Stimulated activated naive CD4-positive, alpha-beta T cell (primary cell): ENCODE data around the gene RNU7-1.
"Not testable (repeated sequence)": the region's sequence is repeated elsewhere in the genome, so short reads cannot be mapped to it uniquely, and the experiment has no call there.

Experiments
- DNase-seq, 6 experiments: peaks; one replicate each; lab custom pipeline; 2025; lab: John Stamatoyannopoulos, UW

RNU7-1 gene

DNA sequence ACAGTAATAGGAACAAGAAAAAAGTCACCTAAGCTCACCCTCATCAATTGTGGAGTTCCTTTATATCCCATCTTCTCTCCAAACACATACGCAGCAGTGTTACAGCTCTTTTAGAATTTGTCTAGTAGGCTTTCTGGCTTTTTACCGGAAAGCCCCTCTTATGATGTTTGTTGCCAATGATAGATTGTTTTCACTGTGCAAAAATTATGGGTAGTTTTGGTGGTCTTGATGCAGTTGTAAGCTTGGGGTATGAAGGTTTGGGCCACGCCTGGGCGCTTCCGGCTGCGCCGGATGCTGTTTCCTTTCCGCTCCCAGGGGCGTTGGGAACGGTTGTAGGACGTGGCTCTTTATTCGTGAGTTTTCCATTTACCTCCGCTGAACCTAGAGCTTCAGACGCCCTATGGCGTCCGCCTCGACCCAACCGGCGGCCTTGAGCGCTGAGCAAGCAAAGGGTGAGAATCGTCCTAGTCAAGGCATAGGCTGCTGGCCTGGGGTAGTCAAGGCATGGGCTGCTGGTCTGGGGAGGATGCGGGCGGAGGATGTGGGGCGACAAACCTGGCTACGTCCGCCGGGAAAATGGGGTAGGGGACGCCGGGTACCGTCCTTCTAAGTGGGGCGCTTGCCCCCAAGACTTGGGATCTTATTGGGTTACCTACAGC, at the start of gene RNU7-1, which contains the start of gene C12orf57:
Gene RNU7-1, plus strand, starts transcription at position 95 of the 659 bp plus-strand sequence.
Gene C12orf57, plus strand, starts transcription at position 301 of the 659 bp plus-strand sequence. Its CDS starts 100 bp downstream, at position 401.
- DNase-seq: peak; percentile 67 to 93 (median 82)

DNA sequence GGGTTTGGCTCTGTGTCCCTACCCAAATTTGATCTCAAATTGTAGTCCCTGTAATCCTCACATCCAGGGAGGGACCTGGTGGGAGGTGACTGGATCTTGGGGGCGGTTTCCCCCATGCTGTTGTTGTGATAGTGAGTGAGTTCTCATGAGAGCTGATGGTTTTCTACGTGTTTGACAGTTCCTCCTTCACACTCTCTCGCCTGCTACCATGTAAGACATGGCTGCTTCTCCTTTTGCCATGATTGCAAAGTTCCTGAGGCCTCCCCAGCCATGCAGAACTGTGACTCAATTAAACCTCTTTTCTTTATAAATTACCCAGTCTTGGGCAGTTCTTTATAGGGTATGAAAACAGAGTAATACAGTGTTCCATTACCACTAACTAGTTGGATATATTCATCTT, 49.3 kb upstream of the RNU7-1 start:
- no peak for DNase-seq

DNA sequence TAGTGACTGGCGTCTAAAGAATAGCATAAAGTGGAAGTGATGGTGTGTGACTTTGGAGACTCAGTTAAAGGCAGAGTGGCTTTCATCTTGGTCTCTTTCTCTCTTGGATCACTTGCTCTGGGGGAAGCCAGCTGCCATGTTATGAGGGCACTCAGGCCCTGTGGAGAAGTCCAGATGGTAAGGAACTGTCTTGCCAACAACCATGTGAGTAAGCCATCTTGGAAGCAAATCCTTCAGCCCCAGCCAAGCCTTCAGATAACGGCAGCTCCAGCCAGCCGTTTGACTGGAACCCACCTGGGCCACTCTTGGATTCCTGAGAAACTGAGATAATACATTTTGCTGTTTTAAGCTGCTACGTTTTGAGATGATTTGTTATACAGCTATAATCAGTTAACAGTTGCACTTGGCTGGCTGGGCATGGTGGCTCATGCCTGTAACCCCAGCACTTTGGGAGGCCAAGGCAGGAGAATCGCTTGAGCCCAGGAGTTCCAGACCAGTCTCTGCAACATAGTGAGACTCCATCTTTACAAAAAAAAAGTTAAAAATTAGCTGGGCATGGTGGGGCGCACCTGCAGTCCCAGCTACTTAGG, 46.7 kb upstream of the RNU7-1 start:
- DNase-seq: no peak

DNA sequence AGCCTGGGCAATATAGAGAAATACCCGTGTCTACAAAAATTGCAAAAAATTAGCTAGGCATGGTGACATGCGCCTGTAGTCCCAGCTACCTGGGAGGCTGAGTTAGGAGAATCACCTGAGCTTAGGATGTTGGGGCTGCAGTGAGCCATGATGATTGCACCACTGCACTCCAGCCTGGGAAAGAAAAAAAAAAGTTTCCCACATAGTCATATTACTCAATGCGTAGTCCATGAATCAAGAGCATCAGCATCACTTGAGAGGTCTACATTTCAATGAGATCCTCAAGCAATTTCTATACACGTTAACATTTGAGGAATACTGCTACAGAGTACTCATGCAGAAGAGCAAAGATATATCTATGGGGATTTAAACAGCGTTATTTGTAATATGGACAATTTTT, 44.2 kb upstream of the RNU7-1 start:
- DNase-seq: no peak

DNA sequence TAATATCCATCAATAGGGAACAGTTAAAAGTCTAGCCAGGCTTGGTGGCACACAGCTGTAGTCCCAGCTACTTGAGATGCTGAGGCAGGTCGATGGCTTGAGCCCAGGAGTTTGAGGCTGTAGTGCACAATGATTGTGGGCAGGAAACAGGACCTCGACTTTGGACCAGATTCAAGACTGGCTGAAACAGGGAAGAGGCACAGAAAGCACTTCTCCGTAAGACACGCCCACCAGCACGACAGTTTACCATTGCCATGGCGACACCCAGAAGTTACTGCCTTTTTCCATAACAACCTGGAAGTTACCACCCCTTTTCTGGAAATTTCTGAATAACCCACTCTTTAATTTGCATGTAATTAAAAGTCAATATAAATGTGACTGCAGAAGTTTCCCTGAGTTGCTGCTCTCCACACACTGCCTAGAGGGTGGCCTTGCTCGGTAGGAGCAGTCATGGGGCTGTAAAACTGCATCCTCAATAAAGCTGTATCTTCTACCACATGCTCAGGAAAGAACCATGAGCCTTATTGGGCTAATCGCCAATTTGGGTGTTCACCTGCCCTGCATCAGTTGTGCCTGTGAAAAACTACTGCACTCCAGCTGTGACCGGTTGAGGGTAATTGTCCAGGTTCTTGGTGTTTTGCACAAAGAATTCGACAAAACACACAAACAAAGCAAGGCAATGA, 43.6 kb upstream of the RNU7-1 start:
- no peak for DNase-seq

DNA sequence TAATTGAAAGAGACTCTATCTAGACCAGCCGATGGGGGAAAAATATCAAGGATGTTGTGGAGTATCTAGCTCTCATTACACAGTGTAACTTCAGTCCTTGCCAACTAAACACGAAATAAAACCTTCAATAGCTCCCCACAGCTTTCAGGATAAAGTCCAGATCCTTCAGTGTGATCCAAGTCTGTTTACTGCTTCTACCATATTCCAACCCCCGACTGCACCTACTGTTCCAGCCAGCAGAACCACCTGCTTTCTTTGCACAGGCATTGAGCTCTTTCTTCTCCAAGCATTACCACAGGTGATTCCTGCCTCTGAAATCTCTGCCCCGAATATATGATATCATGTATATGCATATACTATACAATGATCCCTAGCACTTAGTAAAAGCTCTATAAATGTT, 41.2 kb upstream of the RNU7-1 start:
- no peak for DNase-seq

DNA sequence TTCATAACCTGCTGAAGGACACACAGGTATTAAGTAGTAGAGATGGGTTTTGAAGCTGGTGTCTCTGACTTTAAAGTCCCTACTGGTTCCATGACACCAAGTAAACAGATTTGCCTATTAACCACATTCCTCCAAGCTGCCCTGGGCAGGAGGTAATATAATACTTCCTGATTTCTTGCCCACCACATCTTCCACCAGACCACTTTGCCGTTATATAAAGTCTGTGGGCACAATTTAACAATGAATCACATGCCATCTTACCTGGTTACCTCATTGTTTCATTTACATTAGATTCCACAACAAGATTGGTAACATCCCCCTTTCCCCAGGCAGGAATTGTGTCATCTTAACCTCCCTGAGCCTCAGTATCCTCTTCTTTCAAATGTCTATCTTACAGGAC, 39.9 kb upstream of the RNU7-1 start:
- DNase-seq: no peak

DNA sequence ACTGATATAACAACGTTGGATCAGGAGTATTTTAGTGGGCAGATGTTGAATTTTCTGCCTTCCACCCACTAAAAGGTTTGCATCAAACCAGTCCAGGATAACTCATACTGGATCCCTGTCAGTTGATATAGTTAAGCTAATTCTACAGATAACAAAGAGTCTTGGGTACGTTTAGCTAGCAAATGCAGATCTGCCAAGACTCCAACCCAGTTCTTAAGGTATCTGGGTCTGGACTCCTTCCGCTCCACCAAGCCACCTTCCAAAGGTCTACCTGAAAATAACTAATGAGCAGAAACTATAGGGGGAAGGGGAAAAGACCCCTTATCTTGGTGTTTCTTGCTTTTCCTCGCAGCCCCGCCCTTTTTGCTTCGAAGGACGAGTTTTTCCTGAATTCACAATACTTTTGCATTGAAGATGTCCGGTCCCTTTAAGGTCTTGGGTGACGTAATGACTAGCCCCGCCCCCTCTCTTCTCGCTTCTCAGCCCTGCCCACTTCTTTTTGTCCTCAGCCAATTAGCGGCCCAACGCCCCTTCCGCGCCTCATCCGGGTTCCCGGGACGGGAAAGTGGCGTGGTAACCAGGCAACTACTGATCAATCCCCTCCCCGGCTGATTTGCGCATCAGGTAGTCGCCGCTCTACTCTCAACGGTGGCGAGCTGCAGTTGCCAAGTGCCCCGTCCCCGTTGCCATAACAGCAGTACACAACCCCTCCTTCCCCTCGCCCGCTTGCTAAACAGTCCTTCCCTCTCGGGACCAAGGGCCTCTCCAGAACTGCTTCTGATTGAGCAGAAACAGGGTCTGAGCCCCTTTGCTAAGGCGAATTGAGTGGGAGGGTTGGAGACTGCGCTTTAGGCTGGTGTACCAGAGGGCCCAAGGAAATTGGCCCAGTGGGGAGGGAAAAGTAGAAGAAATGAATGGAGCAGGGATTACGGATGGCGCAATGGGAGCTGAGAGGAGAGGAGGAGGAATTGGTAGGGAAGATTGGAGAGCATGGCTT, 39.0 kb upstream of the RNU7-1 start, which contains the start of gene LRRC23:
Gene LRRC23, plus strand, starts transcription at position 543 of the 997 bp plus-strand sequence. CDS start 812 bp downstream, outside the sequence.
- DNase-seq: peak; percentile 93 to 97 (median 95)

DNA sequence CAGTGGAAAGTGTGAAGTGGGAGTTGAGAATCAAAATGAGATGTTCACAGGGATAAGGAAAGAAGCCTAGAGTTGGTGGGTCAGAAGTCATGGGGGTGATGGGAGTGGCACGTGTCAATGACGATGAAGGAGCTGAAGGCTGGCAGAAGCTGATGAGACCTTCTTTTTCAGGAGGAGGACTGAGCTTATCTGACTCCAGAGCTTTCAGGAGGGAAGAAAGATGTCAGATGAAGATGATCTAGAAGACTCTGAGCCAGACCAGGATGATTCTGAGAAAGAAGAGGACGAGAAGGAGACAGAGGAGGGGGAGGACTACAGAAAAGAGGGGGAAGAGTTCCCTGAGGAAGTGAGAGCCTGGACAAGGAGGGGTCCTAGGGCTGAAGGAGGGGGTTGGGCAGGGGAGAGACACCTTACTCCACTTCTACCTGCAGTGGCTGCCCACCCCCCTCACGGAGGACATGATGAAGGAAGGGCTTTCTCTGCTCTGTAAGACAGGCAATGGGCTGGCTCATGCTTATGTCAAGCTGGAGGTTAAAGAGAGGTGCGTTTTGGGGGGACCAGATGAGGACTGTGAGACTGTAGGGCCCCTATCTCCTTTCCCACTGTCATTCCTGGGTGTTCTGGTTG, 38.1 kb upstream of the RNU7-1 start:
- no peak for DNase-seq

DNA sequence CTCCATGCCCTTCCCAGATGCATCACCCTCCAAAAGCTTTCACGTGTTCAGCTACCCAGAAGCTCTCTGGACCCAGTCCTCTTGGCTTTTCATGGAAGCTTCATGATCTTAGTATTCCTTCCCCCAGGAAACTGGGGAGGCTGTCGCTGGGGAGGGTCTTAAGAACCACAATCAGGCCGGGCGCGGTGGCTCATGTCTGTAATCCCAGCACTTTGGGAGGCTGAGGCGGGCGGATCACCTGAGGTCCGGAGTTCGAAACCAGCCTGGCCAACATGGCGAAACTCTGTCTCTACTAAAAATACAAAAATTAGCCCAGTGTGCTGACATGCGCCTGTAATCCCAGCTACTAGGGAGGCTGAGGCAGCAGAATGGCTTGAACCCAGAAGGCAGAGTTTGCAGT, 35.5 kb upstream of the RNU7-1 start:
- DNase-seq: not testable (repeated sequence)

DNA sequence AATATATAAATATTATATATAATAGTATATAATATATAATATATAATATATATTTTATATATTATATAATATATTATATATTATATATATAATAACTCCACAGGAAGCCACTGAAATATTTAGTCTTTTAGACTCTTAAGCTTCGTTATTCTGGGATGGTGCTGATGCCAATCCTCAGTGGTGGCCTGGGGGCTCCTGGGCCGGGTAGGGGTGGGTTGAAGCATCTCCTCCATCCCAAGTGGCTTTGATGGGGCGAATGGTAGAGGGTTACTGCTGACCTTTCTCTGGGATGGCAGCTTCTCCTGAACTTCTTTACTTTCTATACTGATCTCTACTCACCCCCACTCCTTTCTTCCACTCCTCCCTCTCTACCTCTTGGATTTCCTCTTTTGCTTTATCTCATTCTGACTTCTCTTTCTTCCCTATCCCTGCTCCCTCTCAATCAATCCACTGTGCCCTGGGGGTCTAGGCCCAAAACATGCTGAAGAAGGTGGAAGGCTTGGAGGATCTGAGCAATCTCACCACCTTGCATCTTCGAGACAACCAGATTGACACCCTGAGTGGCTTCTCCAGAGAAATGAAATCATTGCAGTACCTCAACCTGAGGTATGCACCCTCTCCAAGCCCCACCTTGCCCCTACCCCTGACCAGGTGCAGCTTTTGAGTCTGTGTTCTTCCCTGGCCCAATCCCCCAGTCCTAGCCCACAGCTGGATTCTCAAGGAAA, 34.0 kb upstream of the RNU7-1 start:
- DNase-seq: no peak

DNA sequence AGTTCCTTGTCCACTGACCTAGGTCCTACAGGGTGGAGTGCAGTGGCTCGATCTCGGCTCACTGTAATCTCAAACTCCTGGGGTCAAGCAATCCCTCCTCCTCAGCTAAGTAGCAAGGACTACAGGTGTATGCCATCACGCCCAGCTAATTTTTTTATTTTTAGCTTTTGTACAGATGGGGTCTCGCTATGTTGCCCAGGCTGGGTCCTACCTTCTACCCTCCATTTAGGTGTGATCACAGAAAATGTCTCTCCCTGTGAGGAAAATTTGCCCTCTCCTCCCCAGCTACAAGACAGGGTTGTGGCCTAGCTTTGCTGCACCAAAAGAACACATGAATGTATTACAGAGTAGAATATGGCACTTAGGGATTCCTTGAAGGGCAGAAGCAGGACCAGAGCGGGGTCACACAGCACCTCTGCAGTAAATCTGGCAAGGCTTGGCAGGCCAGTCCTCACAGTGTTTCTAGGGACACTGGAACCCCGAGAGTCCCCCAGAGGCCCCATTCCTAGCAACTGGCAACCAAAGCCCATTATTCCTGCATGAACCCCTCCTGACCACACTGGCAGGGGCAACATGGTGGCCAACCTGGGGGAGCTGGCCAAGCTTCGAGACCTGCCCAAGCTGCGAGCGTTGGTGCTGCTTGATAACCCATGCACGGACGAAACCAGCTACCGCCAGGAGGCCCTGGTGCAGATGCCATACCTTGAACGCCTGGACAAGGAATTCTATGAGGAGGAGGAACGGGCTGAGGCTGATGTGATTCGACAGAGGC, 31.3 kb upstream of the RNU7-1 start:
- no peak for DNase-seq

DNA sequence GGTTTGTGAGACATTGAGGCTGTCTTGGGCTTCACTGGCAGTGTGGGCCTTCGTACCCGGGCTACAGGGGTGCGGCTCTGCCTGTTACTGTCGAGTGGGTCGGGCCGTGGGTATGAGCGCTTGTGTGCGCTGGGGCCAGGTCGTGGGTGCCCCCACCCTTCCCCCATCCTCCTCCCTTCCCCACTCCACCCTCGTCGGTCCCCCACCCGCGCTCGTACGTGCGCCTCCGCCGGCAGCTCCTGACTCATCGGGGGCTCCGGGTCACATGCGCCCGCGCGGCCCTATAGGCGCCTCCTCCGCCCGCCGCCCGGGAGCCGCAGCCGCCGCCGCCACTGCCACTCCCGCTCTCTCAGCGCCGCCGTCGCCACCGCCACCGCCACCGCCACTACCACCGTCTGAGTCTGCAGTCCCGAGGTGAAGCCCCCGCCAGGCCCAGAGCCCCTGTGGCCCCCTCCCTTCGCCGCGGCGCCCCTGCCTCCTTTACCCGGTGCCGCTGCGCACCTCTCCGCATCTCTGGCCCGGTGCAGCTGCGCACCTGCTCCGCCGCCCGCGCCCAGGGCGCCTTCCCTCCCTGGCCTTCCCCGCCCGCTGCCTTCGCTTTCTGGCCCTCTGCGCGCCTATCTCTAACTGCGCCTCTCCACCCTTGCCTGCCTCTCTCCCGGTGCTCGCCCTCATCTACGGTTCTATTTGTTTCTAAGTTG, 29.2 kb upstream of the RNU7-1 start, which contains the start of gene ENO2:
Gene ENO2, plus strand, starts transcription at position 335 of the 701 bp plus-strand sequence. CDS start 1,253 bp downstream, outside the sequence.
- DNase-seq: peak; percentile 73 to 83 (median 79)

DNA sequence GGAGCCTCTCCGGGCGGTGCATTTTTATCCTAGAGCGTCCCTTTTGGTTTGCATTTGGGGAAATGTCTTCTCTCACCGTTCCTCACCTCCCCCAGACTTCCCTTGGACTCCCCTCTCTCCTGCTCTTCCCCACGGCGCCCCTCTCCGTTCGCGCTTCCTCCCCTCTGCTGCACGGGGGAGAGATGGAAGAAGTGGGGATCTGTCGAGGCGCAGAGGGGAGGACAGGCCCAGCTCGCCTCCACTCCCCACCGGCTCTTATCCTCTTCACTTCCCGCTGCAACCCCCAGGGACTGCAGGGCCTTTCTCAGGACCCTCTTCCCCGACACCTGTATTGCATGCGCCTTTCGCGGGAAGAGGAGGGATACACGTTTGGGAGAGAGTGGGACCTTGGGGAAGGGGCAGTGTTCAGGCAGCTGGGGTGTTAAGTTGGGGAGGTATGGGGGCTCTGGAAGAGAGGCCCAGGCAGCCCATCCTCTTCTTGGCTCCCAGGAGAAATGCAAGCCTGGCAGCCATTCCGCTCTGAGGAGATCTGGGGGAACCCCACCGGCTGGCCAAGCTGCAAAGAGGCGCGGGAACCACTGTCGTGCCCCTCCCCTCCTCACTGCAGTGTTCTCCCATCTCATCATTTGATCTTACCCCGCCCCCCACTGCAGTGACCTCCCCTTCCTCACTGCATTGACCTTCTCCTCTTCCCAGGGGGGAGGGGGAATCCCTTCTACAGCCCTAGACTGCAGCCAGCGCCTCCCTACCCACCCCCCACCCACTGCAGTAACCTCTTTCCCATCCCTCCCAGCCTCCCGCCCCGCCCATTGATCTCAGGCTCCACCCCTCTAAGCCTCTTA, 28.4 kb upstream of the RNU7-1 start:
- DNase-seq: no peak

DNA sequence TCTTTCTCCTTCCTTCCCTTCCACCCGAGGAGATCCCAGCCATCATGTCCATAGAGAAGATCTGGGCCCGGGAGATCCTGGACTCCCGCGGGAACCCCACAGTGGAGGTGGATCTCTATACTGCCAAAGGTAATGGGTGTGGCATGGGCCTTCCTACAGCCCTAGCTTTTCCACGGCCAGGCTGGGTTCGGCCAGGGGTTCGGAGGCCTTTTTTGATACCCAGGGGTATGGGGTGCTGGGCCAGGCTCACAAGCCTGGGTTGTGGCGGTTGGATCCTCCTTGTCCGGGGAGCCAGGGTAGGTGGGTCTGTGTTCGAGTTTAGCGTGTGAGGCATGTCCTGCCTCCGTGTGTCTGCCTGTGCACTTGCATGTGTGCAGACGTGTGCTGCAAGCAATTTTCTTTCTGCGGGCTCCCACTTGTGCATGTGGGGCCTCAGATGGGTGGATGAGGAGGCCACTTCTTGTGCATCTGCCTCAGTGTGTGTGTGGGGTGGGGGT, 27.8 kb upstream of the RNU7-1 start:
- DNase-seq: no peak

DNA sequence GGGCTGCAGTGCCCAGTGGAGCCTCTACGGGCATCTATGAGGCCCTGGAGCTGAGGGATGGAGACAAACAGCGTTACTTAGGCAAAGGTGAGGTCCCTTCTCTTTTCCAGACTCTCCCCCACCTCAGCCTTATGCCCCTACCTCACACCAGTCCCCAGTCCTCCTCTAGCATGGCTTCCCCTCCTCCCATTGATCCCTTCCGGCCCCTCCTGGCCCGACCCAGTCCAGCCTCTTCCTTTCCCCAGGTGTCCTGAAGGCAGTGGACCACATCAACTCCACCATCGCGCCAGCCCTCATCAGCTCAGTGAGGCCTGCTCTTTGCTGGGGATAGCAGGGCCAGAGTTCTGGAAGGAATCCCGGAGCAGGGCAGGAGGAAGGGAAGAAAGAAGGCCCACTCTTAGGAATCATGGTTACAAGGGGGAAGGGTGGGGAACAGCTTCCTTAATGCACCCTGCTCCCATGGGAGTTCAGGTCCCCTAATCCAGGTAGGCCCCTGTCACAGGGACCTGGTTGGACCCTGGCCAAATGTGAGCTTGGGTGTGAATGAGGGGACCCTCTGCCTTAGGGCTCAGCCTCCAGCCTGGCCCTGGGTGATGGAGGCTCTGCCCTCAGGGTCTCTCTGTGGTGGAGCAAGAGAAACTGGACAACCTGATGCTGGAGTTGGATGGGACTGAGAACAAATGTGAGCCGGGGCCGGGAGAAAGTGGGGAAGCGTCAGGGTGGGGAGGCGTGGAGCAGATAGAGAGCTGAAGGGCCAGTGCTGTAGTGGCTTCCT, 27.0 kb upstream of the RNU7-1 start:
- no peak for DNase-seq
